ENCODE measurements around the gene ORC4.

- TF ChIP-seq EZH2 (IDR thresholded peaks at IDR 0.05; ENCODE audit: borderline replicate concordance), result no peak
- TF ChIP-seq CTCF (IDR thresholded peaks at IDR 0.05; ENCODE audit: poor library complexity), result no peak
Observed at GRCh38 chr2:147977679-147978078, 42.9 kb downstream of the ORC4 start.
